GM04504 (cell line): ENCODE data around the gene C16orf89.

Experiments used
- DNase-seq: peaks from one replicate; pipeline ENCODE4 v3.0.0-alpha.2; 2012; ENCODE audit warnings: low read depth

Gene C16orf89

DNA sequence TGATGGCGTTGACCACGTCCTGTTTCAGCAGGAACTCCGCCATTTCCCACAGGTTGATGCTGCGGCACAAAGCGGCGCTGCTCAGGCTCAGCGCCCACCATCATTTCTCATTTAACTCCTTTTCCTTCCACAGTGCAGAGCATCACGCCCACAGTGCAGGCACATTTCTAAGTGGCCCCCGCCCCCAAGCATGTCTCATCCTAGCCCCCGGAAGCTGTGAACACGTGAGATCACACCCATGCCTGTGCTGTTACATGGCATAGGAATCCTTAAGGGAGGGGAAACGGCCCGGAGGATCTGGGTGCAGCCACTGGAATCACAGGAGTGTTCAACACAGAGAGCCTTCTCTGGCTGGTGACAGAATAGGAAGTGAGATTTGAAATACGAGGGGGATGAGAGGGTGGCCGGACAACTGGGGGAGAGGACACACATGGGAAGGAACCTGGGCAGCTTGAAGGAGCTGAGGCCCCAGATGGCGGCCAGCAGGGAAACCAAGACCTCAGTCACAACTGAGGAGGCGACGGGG, 36.7 kb downstream of the C16orf89 start:
- DNase-seq = no peak

DNA sequence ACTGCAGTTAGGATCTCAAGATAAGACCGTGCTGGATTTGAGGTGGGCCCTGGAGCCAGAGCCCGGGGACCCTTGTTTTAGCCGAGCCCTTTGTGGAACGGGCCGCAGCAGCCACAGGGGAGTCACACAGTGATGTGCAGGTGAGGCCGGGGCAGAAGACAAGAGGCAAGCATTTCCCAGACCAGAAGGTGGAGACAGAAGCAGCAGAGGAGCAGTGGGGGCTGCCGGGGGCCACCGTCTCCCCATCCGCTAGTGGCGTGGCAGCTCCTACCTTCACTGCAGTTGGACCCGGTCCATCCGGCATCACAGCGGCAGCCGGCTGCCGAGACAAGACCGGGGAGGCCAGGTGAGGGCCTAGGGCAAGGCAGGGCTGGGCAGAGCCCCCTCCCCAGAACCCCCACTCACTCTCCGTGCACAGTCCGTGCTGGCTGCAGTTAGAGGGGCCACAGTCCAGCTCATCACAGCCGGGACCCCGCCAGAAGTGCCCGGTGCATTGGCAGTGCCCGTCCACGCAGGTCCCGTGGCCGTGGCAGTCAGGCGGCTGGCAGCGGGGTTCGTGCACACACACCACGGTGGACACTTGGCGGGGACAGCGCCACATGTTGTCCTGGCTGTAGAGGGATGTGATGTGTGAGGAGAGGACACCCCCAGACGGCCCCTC, 38.1 kb downstream of the C16orf89 start:
- no peak for DNase-seq

DNA sequence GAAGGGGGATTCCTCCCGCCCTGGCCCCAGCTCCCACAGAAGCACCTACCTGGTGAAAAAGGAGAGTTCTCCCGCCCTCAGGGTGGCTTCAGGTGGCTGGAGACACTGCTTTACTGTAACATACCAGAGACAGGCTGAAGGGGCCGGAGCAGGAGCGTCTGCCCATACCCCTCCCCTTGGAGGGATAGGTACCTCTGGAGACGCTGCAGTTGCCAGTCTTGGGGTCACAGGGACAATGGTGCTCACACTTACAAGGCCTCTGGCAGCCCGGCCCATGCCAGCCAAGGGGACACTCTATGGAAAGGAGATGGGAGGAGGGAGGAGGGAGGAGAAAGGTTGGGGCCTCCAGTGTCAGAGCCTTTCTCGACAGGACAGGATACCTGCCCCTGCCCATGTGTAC, 38.7 kb downstream of the C16orf89 start:
- no peak for DNase-seq

DNA sequence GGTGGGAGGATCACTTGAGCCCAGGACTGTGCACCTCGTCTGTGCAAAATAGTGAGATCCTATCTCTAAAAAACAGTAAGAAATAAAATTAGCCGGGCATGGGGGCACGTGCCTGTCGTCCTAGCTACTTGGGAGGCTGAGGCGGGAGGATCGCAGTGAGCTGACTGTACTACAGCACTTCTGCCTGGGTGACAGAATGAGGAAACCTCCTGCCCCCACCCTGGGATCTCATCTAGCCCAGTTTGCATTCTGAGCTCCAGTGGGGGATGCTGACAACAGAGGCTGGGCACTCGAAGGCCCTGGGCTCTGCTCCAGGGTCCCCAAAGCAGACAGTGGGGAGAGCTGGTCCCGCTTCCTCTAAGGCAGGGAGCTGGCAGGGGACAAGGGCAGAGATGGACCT, 39.1 kb downstream of the C16orf89 start:
- DNase-seq = no peak

DNA sequence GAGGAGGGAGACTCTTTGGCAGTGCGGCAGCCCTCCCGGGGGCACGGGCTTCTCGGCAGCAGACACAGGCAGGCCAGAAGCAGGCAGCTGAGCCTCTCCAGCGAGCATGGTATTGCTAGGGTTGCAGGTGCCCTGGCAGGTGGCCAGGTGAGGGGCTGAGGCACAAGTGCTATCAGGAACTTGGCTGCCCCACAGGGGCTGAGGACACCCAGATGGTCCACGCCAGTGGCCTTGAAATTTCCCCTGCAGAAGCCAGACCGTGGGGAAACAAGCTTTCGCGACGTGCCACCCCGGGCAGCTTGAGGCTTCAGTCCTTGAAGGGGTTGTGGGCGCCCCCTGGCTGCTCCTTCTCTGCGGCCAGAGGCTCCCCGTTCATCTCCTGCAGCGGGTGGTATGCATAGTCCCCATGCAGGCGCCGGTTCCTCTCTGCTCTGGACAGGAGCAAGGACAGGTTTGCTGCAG, 40.6 kb downstream of the C16orf89 start:
- no peak for DNase-seq

DNA sequence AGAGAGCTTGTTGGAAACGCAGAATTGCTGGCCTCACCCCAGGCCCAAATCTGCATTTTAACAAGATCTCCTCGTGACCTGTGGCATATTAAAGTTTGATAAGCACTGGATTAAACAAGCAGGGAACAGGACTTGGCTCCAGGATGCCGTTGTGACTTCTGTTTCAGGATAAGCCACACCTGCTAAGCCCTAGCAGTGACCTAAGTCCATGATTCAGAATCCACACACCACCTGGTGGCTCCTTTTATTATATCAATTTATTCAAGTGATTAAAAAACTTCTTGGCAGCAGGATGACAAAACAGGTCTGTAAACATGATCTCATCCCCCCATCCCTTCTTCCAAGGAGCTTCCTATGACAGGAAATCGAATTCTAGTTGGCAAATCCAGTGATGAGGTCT, 41.1 kb downstream of the C16orf89 start:
- DNase-seq = no peak

DNA sequence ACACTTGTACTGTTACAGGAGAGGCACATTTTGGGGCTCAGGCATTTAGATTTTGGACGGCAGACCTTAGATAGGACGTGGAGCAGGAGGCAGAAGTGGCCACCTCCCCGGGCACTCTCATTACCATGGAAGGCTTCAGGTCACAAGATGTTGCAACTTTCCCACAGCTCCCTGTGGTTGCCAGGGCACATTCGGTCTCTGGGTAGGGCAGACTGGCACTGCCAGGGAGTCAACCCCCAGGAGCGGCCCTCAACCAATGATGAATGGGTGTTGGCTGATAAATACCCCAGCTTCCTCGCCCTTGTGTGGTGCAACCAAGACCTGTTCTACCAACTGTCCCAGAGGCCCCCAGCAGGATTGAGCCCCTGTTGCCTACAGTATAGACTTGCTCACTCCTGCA, 43.2 kb downstream of the C16orf89 start:
- DNase-seq = no peak

DNA sequence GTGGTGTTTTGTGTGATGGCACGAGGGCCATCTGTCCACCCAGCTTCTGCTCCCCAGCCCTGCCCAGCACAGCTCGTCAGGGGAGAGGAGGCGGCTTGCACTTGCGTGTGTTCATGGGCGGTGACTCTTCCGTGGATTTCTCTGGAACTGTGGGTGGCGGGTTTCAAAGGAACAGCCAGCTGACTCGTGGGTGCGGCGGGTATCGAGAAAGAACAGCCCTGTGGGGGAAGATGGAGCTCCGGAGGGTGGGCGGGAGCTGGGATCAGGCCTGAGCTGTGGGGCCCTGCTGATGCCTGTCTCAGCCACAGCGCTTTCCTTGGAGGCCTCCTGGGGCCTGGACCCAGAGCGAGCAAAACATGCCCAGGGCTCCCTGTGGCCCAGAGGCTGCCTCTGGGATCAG, 45.2 kb downstream of the C16orf89 start:
- DNase-seq = no peak

DNA sequence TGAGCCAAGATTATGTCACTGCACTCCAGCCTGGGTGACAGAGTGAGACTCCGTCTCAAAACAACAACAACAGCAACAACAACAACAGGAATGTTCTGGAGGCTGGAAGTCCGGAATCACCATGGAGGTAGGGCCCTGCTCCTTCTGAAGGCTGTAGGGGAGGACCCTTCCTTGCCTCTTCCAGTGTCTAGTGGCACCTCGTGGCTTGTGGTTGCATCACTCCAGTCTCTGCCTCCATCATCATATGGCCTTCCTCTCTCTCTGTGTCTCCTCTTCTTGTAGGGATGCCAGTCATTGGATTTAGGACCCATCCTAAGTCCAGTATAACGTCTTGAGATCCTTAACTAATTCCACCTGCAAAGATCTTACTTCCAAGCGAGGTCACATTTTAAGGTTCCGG, 46.0 kb downstream of the C16orf89 start:
- DNase-seq = no peak

DNA sequence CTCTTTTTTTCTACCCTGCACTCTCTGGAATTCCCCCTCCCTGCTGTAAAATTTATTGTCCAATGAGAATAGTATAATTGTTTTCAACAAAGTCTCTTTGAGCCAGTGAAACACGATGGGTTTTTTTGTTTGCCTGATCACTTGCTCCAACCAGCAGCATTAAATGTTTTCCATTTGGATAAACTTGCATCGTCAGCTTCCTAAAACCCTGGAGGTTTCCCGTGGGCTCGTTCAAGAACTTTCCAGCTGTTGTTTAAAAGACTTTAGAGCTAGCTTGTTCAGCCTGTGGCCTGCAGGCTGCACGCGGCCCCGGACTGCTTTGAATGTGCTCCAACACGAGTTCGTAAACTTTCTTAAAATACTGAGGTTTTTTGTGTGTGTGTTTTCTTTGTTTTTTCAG, 47.0 kb downstream of the C16orf89 start:
- no peak for DNase-seq

DNA sequence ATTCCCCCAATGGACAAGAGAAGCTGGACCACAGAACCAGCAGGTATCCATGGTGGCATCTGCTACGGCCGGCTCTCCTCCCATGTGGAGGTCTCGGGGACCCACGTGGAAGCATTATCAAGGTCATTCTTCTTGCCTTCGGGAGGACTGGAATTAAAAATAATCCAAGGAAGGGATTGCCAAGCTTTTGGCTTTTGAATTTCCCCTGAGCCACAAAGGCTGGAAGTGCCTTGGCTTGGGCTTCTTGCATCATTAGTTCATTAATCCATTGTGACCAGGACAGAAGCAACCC, 48.1 kb downstream of the C16orf89 start:
- DNase-seq = no peak

DNA sequence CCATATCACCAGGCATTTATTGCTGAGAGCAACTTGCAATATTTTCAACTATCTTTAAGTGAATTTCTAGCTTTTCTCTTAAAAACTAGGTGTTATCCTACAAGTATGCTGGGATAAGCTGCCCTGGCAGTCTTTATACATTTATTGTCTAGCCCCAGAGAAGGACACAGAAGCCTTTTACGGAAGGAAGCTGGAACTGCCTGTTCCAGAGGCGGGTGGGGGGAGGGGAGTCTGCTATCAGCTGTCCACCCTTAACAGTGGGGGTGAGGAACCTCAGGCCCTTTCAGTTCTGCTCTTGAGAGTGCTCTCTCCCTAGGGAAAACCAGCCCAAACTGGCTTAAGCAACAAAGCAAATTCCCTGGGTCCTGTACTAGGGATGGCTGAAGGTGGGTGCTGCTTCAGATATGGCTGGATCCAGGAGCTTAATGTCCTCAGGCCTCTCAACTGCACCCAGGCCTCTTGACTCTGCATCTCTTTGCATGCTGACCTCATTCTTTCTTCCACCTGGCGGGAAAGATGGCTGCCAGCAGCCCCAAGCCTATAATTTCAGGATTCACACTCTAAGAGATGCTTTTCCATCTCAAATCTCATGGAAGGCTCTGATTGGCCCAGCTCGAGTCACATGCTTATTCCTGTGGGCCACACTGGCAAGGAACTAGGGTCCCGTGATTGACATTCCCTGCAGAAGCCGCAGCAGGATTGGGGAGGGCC, 48.6 kb downstream of the C16orf89 start:
- DNase-seq = no peak

DNA sequence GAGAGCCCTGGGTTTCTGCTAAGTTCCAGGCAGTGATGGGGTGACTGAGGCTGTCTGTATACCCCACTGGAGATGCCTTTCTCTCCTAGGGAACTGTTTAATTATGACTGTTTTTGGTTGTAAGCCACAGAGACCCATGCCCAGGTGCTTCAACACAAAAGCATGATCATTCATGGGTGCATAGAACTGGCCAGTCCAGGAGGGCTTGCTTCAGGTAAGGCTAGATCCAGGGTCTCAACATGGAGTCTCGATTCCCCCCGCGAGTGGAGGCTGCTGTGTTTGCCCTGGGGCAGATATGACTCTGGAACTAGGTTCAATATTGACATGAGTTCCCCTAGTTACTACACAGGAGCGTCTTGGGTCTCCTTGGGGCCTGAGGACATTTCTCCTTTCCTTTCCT, 49.9 kb downstream of the C16orf89 start:
- DNase-seq = no peak

DNA sequence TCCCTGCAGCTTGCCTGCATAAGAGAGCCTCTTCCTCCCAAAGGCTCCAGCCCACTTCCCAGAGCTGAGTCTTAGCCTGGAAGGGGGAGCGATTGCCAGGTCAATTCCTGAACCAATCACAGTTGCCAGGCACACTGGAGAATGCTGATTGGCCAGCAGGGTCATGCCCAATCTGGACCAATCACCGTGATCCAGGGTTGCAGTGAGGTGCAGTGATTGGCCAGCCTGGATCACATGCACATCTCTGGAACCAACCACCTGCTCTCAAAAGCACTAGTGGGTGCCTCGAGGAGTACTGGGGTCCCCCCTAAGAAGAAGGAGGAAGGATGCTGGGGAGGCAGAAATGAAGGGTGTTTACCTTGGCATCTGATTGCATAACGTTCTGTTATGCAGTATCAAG, 50.4 kb downstream of the C16orf89 start:
- no peak for DNase-seq

DNA sequence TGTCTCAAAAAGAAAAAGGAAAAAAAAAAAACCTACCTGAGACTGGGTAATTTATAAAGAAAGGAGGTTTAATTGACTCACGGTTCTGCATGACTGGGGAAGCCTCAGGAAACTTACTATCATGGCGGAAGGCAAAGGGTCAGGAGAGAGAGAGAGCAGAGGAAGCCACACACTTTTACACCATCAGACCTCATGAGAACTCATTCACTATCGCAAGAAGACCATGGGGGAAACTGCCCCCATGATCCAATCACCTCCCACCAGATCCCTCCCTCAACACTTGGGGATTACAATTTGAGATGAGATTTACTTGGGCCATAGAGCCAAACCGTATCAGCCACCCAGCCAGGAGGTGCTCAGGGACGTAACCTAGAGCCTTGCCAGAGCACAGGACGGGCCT, 52.9 kb downstream of the C16orf89 start:
- DNase-seq = no peak

DNA sequence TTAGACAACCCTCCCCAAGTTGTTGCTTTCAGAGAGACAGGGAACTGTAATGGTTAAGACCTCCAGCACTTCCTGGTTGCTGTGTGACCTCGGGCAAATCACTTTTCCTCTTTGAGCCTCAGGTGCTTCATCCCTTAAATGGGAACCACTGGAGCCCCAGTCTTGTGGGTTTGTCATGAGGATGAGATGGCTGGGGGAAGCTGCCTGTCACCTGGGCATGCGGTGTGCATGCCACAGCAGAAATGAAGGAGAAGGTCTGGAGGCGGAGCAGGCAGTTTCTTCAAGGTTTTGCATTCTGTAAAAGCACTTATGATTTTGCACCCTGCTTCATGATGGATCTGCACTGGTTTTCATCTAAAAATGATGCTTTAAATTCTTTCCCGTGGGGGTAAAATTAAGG, 54.1 kb downstream of the C16orf89 start:
- no peak for DNase-seq

DNA sequence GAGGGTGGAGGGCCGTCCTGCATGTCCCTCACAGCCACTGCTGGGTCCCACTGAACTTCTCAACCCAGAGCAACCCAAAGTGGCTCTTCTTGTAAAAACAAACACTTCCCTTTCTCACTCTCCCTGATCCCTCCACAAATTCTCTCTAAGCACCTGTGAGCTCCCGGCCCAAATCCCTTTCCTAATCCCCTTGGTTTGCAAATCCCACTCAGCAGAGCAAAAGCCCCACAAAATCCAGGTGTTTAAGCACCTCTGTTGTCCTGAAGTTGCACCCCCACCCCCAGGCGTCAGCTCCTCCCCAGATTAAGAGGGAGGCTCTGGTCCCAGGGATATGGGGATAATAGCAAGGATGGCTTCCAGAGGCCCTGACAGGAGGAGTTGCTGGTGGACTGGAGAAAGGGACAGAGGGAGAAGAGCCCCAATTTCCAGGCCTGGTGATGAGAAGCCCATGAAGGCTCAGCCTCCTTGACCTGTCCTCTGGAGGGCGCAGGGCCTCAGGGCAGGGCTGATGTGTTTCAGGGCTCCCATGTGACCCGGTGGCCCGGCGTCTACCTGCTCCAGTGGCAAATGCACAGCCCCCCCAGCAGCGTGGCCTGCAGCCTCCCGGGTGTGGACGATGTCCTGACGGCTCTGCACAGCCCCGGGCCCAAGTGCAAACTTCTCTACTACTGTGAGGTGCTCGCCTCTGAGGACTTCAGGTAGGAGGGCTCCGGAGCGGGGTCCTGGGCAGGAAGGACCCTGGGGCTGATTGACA, 55.0 kb downstream of the C16orf89 start:
- no peak for DNase-seq

DNA sequence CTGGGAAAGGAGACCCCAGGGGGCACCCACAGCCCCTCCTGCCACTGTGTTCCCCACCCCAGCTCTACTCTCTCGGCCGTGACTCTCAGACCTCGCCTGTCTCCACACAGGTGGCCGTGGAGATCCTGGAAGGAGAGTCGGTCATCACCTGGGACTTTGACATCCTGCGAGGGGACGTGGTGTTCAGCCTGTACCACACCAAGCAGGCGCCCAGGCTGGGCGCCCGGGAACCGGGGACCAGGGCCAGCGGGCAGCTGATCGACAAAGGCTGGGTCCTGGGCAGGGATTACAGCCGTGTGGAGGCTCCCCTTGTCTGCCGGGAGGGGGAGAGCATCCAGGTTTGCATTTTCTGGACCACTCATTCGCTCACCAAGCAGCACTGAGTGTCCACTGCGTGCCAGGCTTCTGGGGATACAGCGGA, 57.4 kb downstream of the C16orf89 start:
- no peak for DNase-seq

DNA sequence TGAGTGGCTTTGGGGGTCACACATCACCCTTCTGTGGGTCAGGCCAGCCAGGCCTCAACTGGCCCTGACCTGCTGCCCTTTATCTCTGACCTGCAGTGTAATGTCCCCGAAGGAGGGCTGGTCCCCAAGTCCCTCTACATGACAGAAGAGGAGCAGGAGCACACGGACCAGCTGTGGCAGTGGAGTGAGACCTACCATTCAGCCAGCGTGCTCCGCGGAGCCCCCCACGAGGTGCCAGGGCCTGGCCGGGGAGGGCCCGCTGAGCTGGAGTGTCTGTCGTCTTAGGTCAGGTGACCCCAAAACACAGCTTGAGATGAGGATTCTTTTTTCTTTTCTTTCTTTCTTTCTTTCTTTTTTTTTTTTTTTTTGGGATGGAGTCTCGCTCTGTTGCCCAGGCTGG, 58.5 kb downstream of the C16orf89 start:
- DNase-seq = no peak

DNA sequence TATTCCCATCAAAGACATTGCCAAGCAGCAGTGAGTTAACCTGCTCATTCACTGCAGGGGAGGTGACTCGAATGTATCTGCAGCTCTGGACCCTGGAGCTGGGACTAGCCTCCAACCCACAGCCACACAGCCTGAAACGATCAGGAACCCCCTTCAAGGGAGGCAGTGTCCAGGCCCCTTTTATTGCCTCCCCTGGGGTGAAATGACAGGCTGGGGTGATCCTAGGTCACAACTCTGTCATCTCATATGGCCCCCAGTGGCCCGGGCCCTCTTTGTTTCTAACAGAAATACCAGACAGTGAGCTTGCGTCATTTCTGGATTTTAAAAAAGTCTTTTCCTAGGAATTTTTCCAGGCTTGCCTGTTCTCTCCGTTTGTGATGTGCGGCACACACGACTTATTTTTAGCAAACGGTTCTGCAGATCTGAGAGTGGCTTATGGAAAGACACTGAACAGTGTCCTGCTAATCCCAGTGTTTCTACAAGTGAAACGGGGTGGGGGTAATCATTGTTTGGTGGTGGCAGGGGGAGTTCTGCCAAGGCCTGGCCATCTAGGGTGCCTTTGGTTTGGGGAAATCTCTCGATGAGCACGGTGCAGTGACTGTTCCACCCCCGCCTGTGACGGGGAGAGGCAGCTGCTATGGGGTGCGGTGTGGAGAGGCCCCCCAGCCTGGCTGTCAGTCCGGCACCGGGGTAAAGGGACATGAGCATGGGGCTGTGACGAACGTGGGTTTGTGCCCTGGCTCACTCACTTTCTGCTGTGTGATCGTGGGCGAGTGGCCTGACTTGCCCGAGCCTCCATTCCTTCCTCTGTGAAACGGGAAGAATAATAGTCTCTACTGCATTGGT, 59.2 kb downstream of the C16orf89 start:
- DNase-seq = no peak

DNA sequence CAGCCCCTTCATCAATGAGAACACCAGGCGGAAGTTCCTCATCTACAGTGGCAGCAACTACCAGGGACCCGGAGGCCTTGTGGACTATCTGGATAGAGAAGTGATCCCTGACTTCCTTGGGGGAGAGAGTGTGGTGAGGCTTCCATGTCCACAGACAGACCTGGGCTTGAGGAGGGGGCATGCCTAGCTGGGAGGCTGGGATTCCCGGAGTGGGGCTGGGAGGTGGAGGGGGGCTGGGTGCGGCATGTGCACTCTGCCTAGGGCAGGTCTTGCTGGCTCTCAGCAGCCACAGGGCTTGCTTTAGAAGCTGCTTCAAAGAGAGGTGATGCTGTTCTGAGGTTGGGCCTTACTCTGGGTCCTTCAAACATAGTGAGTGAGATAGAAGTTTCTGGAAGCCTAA, 59.8 kb downstream of the C16orf89 start:
- no peak for DNase-seq

DNA sequence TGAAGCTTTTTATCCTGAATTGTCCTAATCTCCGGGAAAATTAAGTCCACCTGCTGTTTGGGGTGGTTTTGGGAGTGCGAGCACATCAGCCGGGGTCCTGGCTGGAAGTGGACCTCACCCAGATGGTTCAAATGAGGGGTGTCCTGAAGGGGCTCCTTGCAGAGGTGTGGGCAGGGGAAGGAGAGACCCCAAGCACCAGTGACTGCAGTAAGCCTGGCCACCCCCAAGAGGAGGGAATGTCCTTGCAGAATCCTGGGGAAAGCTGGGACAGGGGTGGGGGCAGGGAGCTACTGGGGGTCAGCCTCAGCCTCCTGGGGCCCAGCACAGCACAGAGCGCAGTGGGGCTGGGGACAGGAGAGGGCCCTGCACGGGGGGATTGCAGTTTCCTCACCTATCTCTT, 61.4 kb downstream of the C16orf89 start:
- no peak for DNase-seq
